ENCODE measurements around the gene SLC51A. TPM values are rescaled to one million over a fixed set of nuclear protein-coding genes. Genes with fewer than 3 reads are reported as not detected.
"Not testable (repeated sequence)": the region's sequence is repeated elsewhere in the genome, so short reads cannot be mapped to it uniquely, and the experiment has no call there.

SLC51A gene
- total and polyA plus RNA-seq, 2 of the 13 experiments (the other 11 are each of a cell fraction or from before 2014, with no cell fraction given) = 4.3 to 48.8 TPM

DNA sequence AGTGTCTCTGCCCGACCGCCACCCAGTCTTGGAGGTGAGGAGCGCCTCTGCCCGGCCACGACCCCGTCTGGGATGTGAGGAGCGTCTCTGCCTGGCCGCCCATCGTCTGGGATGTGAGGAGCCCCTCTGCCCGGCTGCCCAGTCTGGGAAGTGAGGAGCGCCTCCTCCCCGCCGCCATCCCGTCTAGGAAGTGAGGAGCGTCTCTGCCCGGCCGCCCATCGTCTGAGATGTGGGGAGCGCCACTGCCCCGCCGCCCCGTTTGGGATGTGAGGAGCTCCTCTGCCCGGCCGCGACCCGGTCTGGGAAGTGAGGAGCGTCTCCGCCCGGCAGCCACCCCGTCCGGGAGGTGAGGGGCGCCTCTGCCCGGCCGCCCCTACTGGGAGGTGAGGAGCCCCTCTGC, 27.8 kb downstream of the SLC51A start:
- H3K4me3 ChIP-seq (replicated peaks in 1 of 3; ENCODE audit: insufficient read depth in 1 of 3, low read depth in 2 of 3, low read length in 3 of 3); H3K9ac ChIP-seq (ENCODE audit: insufficient read depth, low read depth, low read length); intact Hi-C loops (cut with micrococcal nuclease; ENCODE audit: unreplicated experiment); ATAC-seq; H3K79me2 ChIP-seq (ENCODE audit: insufficient read depth, low read length); DNase-seq (ENCODE audit: low spot score); FAIRE-seq; H3K4me1 ChIP-seq (ENCODE audit: insufficient read depth, low read length); BruUV-seq (replicated peaks); H3K4me2 ChIP-seq (ENCODE audit: low read depth, low read length); H2AFZ ChIP-seq (ENCODE audit: low read length); CTCF ChIA-PET (ENCODE audit: low intra/inter-chr PET ratio, low total read pairs); H3K9me3 ChIP-seq (ENCODE audit: low read length); H4K20me1 ChIP-seq (ENCODE audit: insufficient read depth, low read length); H3K27ac ChIP-seq (ENCODE audit: extremely low read length, insufficient read depth, low read length); POLR2A ChIA-PET; H3K27me3 ChIP-seq (ENCODE audit: control insufficient read depth in 1 of 2, insufficient read depth in 2 of 2, low read length in 2 of 2): not testable (repeated sequence)
- H3K36me3 ChIP-seq (replicated peaks in 1 of 2; ENCODE audit: control insufficient read depth in 1 of 2, insufficient read depth in 2 of 2, low read length in 2 of 2) = peaks cover 17 to 44% of the 10 kb centered on the region in 2 experiments
- 98% methylated on average over 16 of the region's 34 CpGs for WGBS (ENCODE audit: low lambda C conversion rate)
- in situ Hi-C loops (cut with HindIII; ENCODE audit: extremely low pct_ligation_motif_present, low pct_unique_long_range_greater_than_20kb) = loop anchor here (10.0 kb wide), 1 partner anchor 191 kb away; the partner anchor contains the start of gene UBXN7

DNA sequence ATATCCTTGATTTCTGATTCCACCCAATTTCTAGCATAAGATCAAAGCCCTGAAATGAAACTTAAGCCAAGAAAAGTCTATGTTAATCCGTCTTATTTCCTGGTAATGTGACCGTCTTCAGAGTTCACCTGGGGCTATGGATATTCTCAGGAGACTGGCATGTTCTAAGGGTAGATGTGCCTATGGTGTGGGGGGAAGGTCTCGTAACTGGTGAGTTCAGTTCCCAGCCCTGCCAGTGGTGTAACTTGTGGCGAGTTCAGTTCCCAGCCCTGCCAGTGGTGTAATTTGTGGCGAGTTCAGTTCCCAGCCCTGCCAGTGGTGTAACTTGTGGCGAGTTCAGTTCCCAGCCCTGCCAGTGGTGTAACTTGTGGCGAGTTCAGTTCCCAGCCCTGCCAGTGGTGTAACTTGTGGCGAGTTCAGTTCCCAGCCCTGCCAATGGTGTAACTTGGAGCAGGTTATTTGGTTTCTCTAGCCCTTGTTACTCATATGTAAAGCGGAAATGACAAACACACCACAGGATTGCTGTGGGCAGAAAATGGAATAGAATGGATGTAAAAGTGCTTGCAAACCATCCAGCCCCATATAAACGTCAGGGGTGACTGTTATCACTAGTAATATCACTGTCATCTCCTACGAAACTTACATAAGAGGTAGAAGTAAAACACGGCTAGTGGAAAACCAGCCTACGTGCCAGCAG, 30.4 kb downstream of the SLC51A start:
- no TSS peak for BruUV-seq (replicated peaks)
- no peak overlapping the region for H3K9ac ChIP-seq (ENCODE audit: insufficient read depth, low read depth, low read length)
- 97% methylated on average over 10 of the region's 13 CpGs for WGBS (ENCODE audit: low lambda C conversion rate)
- ChIA-PET CTCF (ENCODE audit: low intra/inter-chr PET ratio, low total read pairs) (no interaction called here), POLR2A (no interaction called here)
- TF ChIP-seq RBM22 (optimal IDR thresholded peaks at IDR 0.05; ENCODE audit: low read length) = no peak
- TF ChIP-seq ZNF772 (CRISPR knock-in tag; IDR thresholded peaks at IDR 0.05) = no peak
- no peak overlapping the region for H3K27ac ChIP-seq (ENCODE audit: extremely low read length, insufficient read depth, low read length)
- no peak for DNase-seq (ENCODE audit: low spot score)
- H3K4me3 ChIP-seq (replicated peaks in 1 of 3; ENCODE audit: insufficient read depth in 1 of 3, low read depth in 2 of 3, low read length in 3 of 3) = no peak overlapping the region
- H3K36me3 ChIP-seq (replicated peaks in 1 of 2; ENCODE audit: control insufficient read depth in 1 of 2, insufficient read depth in 2 of 2, low read length in 2 of 2) = peaks cover 15 to 29% of the 10 kb centered on the region in 2 experiments
- H3K27me3 ChIP-seq (ENCODE audit: control insufficient read depth in 1 of 2, insufficient read depth in 2 of 2, low read length in 2 of 2) = no peaks in the 10 kb centered on the region
- in situ Hi-C loops (cut with HindIII; ENCODE audit: extremely low pct_ligation_motif_present, low pct_unique_long_range_greater_than_20kb) = loop anchor here (10.0 kb wide), 1 partner anchor 188 kb away; the partner anchor contains the start of gene UBXN7
- no peaks in the 10 kb centered on the region for H3K79me2 ChIP-seq (ENCODE audit: insufficient read depth, low read length)
- no peak for FAIRE-seq
- intact Hi-C loops (cut with micrococcal nuclease; ENCODE audit: unreplicated experiment) = no loop called here
- no peaks in the 10 kb centered on the region for H3K4me1 ChIP-seq (ENCODE audit: insufficient read depth, low read length)
- H3K4me2 ChIP-seq (ENCODE audit: low read depth, low read length) = no peak overlapping the region
- H3K9me3 ChIP-seq (ENCODE audit: low read length) = no peaks in the 10 kb centered on the region
- H4K20me1 ChIP-seq (ENCODE audit: insufficient read depth, low read length) = no peaks in the 10 kb centered on the region
- no peak overlapping the region for H2AFZ ChIP-seq (ENCODE audit: low read length)
- ATAC-seq = no peak
